Spleen (tissue), 11 donors: ENCODE data around the gene PRAMEF12. TPM values are rescaled to one million over a fixed set of nuclear protein-coding genes. Genes with fewer than 3 reads are reported as not detected.

Experiments
- DNase-seq: peaks from one replicate; pipeline ENCODE4 v3.0.0-alpha.2; 2020
- H3K27ac ChIP-seq, 8 donors: fragments of 200-600 bp; sonication (generic) in 7 of 8; 1 replicate in 4 of 8; 2 replicates in 4 of 8; pipeline versions ENCODE4 v1.5.0 to v1.8.0; 2016 to 2021; ENCODE audit warnings: inconsistent platforms in 4 of 8, mild to moderate bottlenecking in 4 of 8, moderate library complexity in 1 of 8
- H3K27me3 ChIP-seq, 7 donors: fragments of 200-600 bp; sonication (generic) in 6 of 7; replicated peaks in 1 of 7; 1 replicate in 4 of 7; 2 replicates in 3 of 7; pipeline versions ENCODE4 v1.5.0 to v1.8.0; 2016 to 2021; ENCODE audit warnings: inconsistent platforms in 3 of 7, mild to moderate bottlenecking in 1 of 7
- H3K36me3 ChIP-seq, 6 donors: fragments of 200-600 bp; sonication (generic) in 5 of 6; 1 replicate in 4 of 6; 2 replicates in 2 of 6; pipeline versions ENCODE4 v1.5.0 to v1.8.0; 2016 to 2021; ENCODE audit warnings: inconsistent platforms in 2 of 6
- H3K4me1 ChIP-seq, 6 donors: fragments of 200-600 bp; sonication (generic) in 5 of 6; 1 replicate in 3 of 6; 2 replicates in 3 of 6; pipeline versions ENCODE4 v1.5.0 to v1.8.0; 2016 to 2021; ENCODE audit warnings: inconsistent platforms in 3 of 6
- H3K4me3 ChIP-seq, 8 donors: fragments of 200-600 bp; sonication (generic) in 7 of 8; 1 replicate in 4 of 8; 2 replicates in 4 of 8; pipeline versions ENCODE4 v1.5.0 to v1.8.0; 2016 to 2021; ENCODE audit warnings: inconsistent platforms in 4 of 8, mild to moderate bottlenecking in 4 of 8, moderate library complexity in 2 of 8
- H3K9me3 ChIP-seq, 8 donors: fragments of 200-600 bp; sonication (generic) in 7 of 8; 1 replicate in 4 of 8; 2 replicates in 4 of 8; pipeline versions ENCODE4 v1.5.0 to v1.8.0; 2016 to 2021; ENCODE audit warnings: inconsistent platforms in 4 of 8
- CTCF ChIP-seq, 11 experiments: fragments of 200-600 bp in 7 of 11; fragments of 450-650 bp in 4 of 11; sonication (generic) in 4 of 11; IDR thresholded peaks in 8 of 11; conservative IDR thresholded peaks in 3 of 11; 1 replicate in 7 of 11; 2 replicates in 4 of 11; pipeline versions ENCODE4 v1.4.0 to v1.8.0; 2016 to 2021; ENCODE audit warnings: antibody characterized with exemption in 11 of 11, inconsistent platforms in 4 of 11, mild to moderate bottlenecking in 1 of 11
- POLR2A ChIP-seq, 3 donors: fragments of 450-650 bp; IDR thresholded peaks; one replicate each; pipeline ENCODE4 v1.5.1; 2017; ENCODE audit warnings: antibody characterized with exemption in 3 of 3, mild to moderate bottlenecking in 1 of 3
- POLR2AphosphoS5 ChIP-seq, 3 donors: sonication (generic); formaldehyde crosslinking; IDR thresholded peaks; one replicate each; pipeline ENCODE4 v1.5.1; 2017; ENCODE audit warnings: antibody characterized with exemption in 3 of 3
- WGBS, 5 donors: extraction: QIAGEN DNeasy Blood & Tissue Kit in 3 of 5; methylation state at CpG; one replicate each; pipeline versions ENCODE4 v1.1.5 to v1.1.7; 2013 to 2018; 5-methylcytosine and 5-hydroxymethylcytosine counted together
- intact Hi-C: fragments of 100-400 bp; cut with DNase I; formaldehyde crosslinking; loops from one replicate; pipeline ENCODE4 v1.15.0; 2023; ENCODE audit warnings: low total_unique reads
- polyA plus RNA-seq, 3 donors: library from polyadenylated mRNA; stranded (reverse); fragments of 200-250 nt; gene quantifications; one replicate each; pipeline ENCODE4 v1.2.1, GENCODE V29; 2013
- total RNA-seq, 7 donors: library from RNA; depleted of rRNA in 3 of 7; stranded (reverse); fragments of >200 nt in 3 of 7; fragmentation: NEBNext Ultra II Directional in 4 of 7; extraction: Animal tissue kit (Norgen Biotek cat#: 25700) in 4 of 7; gene quantifications; one replicate each; pipeline versions ENCODE4 v1.1.0 to v1.2.1, GENCODE V29; 2016 to 2021
- donor health status: healthy with polysubstance abuse.
- donor health status: DM: no; HTN: no; CAD: no; lungs with moderate emphysema.
- donor health status: DM: no; HTN: no; CAD: no.
- donor health status: Bipolar disorder and iron deficiency.
- donor health status: healthy.
- donor health status: DM: no; HTN: no; CAD: no.
- donor health status: DM: yes; HTN: yes; CAD: no.

Gene PRAMEF12
- total and polyA plus RNA-seq, 10 donors = not detected

GRCh38 chr1:12762766-12763165 is 10.8 kb upstream of the PRAMEF12 start:
- no peak for DNase-seq
- H3K4me3 ChIP-seq = no peak overlapping the region
- no peaks in the 10 kb centered on the region for H3K4me1 ChIP-seq
- peaks cover 0 to 31% (median 0%) of the 10 kb centered on the region in 7 donors for H3K27me3 ChIP-seq
- intact Hi-C loops = no loop called here
- no peaks in the 10 kb centered on the region for H3K36me3 ChIP-seq
- no peaks in the 10 kb centered on the region for H3K9me3 ChIP-seq
- TF ChIP-seq POLR2AphosphoS5 (IDR thresholded peaks at IDR 0.05) (no peak), CTCF (IDR thresholded peaks at IDR 0.05 in 8 of 11, conservative IDR thresholded peaks at IDR 0.05 in 3 of 11) (no peak), POLR2A (IDR thresholded peaks at IDR 0.05) (no peak)
- H3K27ac ChIP-seq = no peak overlapping the region
- 82 to 86% (median 82%) methylated on average over 7 of the region's 7 CpGs for WGBS, 5 donors

- TF ChIP-seq POLR2A (IDR thresholded peaks at IDR 0.05) (no peak), POLR2AphosphoS5 (IDR thresholded peaks at IDR 0.05) (no peak), CTCF (IDR thresholded peaks at IDR 0.05 in 8 of 11, conservative IDR thresholded peaks at IDR 0.05 in 3 of 11) (no peak)
- 66 to 77% (median 72%) methylated on average over 4 of the region's 4 CpGs for WGBS, 5 donors
- no peaks in the 10 kb centered on the region for H3K4me1 ChIP-seq
- no peak overlapping the region for H3K4me3 ChIP-seq
- H3K27ac ChIP-seq = no peak overlapping the region
- H3K27me3 ChIP-seq = peaks cover 0 to 29% (median 0%) of the 10 kb centered on the region in 7 donors
- no peak for DNase-seq
- no peaks in the 10 kb centered on the region for H3K9me3 ChIP-seq
- intact Hi-C loops = no loop called here
- H3K36me3 ChIP-seq = no peaks in the 10 kb centered on the region
These were observed 10.1 kb upstream of the PRAMEF12 start for GRCh38 chr1:12763479-12763878.

- H3K9me3 ChIP-seq = no peaks in the 10 kb centered on the region
- H3K4me3 ChIP-seq = no peak overlapping the region
- no peak for DNase-seq
- TF ChIP-seq CTCF (IDR thresholded peaks at IDR 0.05 in 8 of 11, conservative IDR thresholded peaks at IDR 0.05 in 3 of 11) = no peak
- no peak for TF ChIP-seq POLR2AphosphoS5 (IDR thresholded peaks at IDR 0.05)
- TF ChIP-seq POLR2A (IDR thresholded peaks at IDR 0.05) = no peak
- no peaks in the 10 kb centered on the region for H3K4me1 ChIP-seq
- intact Hi-C loops = no loop called here
- H3K36me3 ChIP-seq = no peaks in the 10 kb centered on the region
- H3K27me3 ChIP-seq = peaks cover 0 to 29% (median 0%) of the 10 kb centered on the region in 7 donors
- WGBS, 5 donors = 62 to 73% (median 67%) methylated on average over 5 of the region's 5 CpGs
- no peak overlapping the region for H3K27ac ChIP-seq
These were observed 9.5 kb upstream of the PRAMEF12 start for GRCh38 chr1:12764016-12764415.

GRCh38 chr1:12769031-12769430 is 4.5 kb upstream of the PRAMEF12 start:
- no peak overlapping the region for H3K4me3 ChIP-seq
- H3K27me3 ChIP-seq = peaks cover 0 to 44% (median 10%) of the 10 kb centered on the region in 7 donors
- no peaks in the 10 kb centered on the region for H3K36me3 ChIP-seq
- DNase-seq = no peak
- no peak overlapping the region for H3K27ac ChIP-seq
- intact Hi-C loops = no loop called here
- H3K4me1 ChIP-seq = no peaks in the 10 kb centered on the region
- 59 to 90% (median 74%) methylated on average over 2 of the region's 2 CpGs for WGBS, 5 donors
- no peaks in the 10 kb centered on the region for H3K9me3 ChIP-seq
- TF ChIP-seq CTCF (IDR thresholded peaks at IDR 0.05 in 8 of 11, conservative IDR thresholded peaks at IDR 0.05 in 3 of 11) (no peak), POLR2AphosphoS5 (IDR thresholded peaks at IDR 0.05) (no peak)
